Central memory CD8-positive, alpha-beta T cell (primary cell): Measurements from ENCODE around the gene PLIN3.
"Not testable (repeated sequence)": the region's sequence is repeated elsewhere in the genome, so short reads cannot be mapped to it uniquely, and the experiment has no call there.

Experiments
- ATAC-seq: fragments of 150-1000 bp; cut with Tn5 transposase; replicated peaks from 2 replicates; pipeline ENCODE4 v1.10.0; 2022; ENCODE audit warnings: mild to moderate bottlenecking, moderate FRiP score, moderate number of reproducible peaks; ENCODE audit not compliant: poor library complexity, severe bottlenecking; ENCODE audit errors: extremely low read depth
- DNase-seq, 2 donors: peaks; one replicate each; pipeline ENCODE4 v3.0.0; 2021; ENCODE audit warnings: low spot score in 2 of 2
- H3K27ac Mint-ChIP-seq: one replicate; pipeline ENCODE4 v1.8.0; 2022; ENCODE audit warnings: low read depth, mild to moderate bottlenecking, moderate library complexity, mixed read lengths
- H3K27me3 Mint-ChIP-seq: one replicate; pipeline ENCODE4 v1.8.0; 2022; ENCODE audit warnings: mixed read lengths
- H3K36me3 Mint-ChIP-seq: one replicate; pipeline ENCODE4 v1.8.0; 2022; ENCODE audit warnings: mild to moderate bottlenecking, moderate library complexity, mixed read lengths; ENCODE audit not compliant: insufficient read depth
- H3K4me1 Mint-ChIP-seq: one replicate; pipeline ENCODE4 v1.8.0; 2022; ENCODE audit warnings: mixed read lengths
- H3K4me3 Mint-ChIP-seq: one replicate; pipeline ENCODE4 v1.8.0; 2022; ENCODE audit warnings: mild to moderate bottlenecking, moderate library complexity, mixed read lengths
- H3K9me3 Mint-ChIP-seq: one replicate; pipeline ENCODE4 v1.8.0; 2022; ENCODE audit warnings: mixed read lengths

Gene PLIN3

DNA sequence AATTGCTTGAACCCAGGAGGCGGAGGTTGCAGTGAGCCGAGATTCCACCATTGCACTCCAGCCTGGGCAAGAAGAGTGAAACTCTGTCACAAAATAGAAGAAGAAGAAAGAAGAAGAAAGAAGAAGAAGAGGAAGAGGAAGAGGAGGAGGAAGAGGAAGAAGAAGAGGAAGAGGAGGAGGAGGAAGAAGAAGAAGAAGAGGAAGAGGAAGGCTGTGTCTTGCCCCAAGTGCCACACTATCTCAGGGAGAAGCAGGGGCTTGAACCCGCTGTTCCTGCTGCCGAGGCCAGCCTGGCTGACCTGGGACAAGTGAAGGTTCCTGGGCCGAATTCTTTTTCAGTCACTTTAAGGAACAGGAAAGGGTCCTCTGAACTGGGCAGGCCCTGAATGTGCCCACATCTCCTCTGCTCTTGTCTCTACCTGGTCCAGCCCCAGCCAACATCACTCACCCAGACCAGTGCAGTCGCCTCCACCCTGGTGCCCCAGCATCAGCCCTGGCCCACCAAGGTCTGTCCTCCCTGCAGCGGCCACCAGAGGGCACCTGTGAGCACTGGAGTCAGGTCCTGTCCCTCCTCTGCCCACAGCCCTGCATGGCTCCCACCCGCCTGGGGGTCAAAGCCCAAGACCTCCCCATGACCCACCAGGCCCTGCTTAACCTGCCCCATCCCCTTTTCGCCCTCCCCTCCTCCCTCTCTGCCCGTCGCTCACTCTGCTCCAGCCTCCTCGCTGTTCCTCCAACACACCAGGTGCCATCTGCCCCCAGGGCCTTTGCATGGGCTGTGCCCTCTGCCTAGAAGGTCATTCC is 55.9 kb downstream of the PLIN3 start:
- Mint-ChIP-seq H3K9me3 (no peaks in the 10 kb centered on the region), H3K4me3 (no peak overlapping the region), H3K36me3 (peaks cover 4% of the 10 kb centered on the region), H3K4me1 (peaks cover 25% of the 10 kb centered on the region), H3K27ac (no peak overlapping the region), H3K27me3 (no peaks in the 10 kb centered on the region)
- peak; percentile 64 for ATAC-seq
- DNase-seq: peak; percentile 76 to 93

DNA sequence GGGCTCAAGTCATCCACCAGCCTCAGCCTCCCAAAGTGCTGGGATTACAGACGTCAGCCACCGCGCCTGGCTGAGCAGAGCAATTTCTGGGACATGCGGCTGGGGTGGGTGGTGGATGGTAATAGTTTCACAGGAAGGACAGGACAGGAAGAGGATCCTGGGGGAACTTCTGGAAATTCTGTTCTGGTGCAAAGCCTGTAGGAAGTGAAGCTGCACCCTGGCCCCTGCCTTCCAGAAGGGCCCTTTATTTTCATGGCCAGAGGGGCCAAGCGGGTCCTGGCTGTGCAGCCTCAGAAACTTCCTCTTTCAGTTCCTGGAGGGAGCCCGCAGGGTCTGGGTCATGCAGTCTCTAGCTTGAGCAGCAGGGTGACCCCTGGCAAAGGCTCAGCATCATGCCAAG is 60.3 kb downstream of the PLIN3 start:
- peaks cover 4% of the 10 kb centered on the region for H3K36me3 Mint-ChIP-seq

DNA sequence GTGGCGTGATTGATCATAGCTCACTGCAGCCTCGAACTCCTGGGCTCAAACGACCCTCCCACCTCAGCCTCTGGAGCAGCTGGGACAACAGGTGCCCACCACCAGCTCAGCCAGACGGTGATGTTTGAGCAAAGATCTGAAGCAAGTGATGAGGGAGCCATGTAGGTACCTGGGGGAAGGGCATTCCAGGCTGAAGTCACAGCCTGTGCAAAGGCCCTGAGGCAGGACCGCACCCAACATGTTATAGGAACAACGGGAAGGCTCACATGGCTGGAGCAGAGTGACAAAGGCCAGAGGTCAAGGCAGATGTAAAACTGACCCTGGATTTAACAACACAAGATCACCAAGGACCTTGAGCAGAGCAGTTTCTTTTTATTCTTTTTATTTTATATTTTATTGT is 61.1 kb downstream of the PLIN3 start:
- no peaks in the 10 kb centered on the region for H3K27me3 Mint-ChIP-seq

More for the DNA sequence above, 60.3 kb downstream of the PLIN3 start:
- DNase-seq (no peak), ATAC-seq (no peak)
- Mint-ChIP-seq H3K4me3 (no peak overlapping the region), H3K27ac (no peak overlapping the region), H3K27me3 (no peaks in the 10 kb centered on the region), H3K9me3 (no peaks in the 10 kb centered on the region), H3K4me1 (peaks cover 14% of the 10 kb centered on the region)

DNA sequence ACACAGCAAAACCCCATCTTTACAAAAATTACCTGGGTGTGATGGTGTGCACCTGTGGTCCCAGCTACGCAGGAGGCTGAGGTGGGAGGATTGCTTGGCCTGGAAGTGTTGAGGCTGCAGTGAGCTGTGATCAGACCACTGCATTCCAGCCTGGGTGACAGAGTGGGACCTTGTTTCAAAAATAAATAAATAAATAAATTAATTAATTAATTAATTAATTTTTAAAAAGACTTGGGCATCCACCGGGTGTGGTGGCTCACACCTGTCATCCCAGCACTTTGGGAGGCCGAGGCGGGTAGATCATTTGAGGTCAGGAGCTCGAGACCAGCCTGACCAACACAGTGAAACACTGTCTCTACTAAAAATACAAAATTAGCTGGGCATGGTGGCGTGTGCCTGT is 62.3 kb downstream of the PLIN3 start:
- DNase-seq, ATAC-seq, H3K27me3 Mint-ChIP-seq, H3K4me1 Mint-ChIP-seq, H3K9me3 Mint-ChIP-seq, H3K36me3 Mint-ChIP-seq, H3K4me3 Mint-ChIP-seq, H3K27ac Mint-ChIP-seq: not testable (repeated sequence)

More for the DNA sequence above, 61.1 kb downstream of the PLIN3 start:
- H3K9me3 Mint-ChIP-seq: no peaks in the 10 kb centered on the region
- no peak overlapping the region for H3K27ac Mint-ChIP-seq
- DNase-seq (no peak), ATAC-seq (no peak)
- peaks cover 4% of the 10 kb centered on the region for H3K36me3 Mint-ChIP-seq
- H3K4me3 Mint-ChIP-seq: no peak overlapping the region
- H3K4me1 Mint-ChIP-seq: peaks cover 7% of the 10 kb centered on the region

DNA sequence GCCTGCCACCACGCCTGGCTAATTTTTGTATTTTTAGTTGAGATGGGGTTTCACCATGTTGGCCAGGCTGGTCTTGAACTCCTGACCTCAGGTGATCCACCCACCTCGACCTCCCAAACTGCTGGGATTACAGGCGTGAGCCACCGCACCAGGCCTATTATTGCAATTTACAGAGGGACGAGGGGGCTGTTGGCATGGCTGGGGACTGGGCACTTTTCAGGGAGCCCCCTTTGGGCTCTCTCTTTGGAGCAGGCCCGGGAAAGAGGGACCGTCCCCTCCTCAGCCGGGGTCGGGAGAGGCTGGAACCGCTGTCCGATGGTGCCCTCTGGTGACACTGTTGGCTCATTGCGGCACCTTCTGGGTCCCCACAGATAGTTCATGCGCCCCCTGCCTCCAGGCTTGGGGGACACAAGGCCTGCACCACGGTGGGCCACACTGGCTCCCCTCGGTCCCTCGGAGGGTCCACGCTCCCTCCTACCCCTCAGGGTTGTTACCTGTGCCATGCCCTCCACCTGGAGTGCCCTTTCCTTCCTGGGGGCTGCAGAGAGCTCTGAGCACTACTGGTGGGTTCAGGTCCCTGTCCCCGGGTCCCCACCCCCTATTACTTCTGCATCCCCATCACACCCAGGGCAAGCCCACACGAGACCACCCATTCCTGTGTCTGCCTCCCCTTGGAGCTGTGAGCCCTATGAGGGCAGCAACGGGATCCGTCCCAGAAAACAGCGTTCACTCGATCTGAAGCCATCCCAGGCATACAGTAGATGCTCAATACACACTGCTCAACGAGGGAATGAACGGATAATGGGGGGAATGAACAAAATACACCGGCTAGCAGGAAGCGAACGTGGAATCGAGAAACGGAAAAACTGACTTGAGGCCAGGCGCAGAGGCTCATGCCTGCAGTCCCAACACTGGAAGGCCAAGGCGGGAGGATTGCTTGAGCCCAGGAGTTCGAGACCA is 63.5 kb downstream of the PLIN3 start:
- Mint-ChIP-seq H3K9me3 (no peaks in the 10 kb centered on the region), H3K27ac (no peak overlapping the region), H3K4me1 (no peaks in the 10 kb centered on the region), H3K27me3 (no peaks in the 10 kb centered on the region), H3K36me3 (peaks cover 7% of the 10 kb centered on the region), H3K4me3 (no peak overlapping the region)
- peak; percentile 54 for ATAC-seq
- DNase-seq: peak; percentile 31 to 43

DNA sequence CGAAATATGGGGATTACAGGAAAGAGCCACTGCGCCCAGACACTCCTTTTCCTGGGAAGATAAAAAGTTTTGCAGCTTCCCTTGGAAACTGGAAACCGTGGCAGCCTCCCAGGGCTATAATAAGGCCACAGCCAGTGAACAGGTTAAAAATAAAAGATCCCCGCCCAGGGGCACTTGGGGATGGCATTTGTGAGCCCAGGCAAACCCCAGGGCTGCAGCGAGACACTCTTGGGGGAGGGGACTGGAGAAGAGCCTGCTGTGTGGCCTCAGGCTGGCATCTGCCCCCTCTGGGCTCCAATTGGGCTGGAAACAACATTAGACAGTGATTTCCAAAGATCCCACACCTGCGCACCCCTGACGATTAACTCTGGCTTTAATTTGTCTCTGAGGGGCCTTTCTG is 64.8 kb downstream of the PLIN3 start:
- no peak overlapping the region for H3K27ac Mint-ChIP-seq
- H3K36me3 Mint-ChIP-seq: peaks cover 17% of the 10 kb centered on the region
- no peaks in the 10 kb centered on the region for H3K9me3 Mint-ChIP-seq
- no peak for DNase-seq
- no peak for ATAC-seq
- H3K27me3 Mint-ChIP-seq: no peaks in the 10 kb centered on the region
- peaks cover 9% of the 10 kb centered on the region for H3K4me1 Mint-ChIP-seq
- no peak overlapping the region for H3K4me3 Mint-ChIP-seq

DNA sequence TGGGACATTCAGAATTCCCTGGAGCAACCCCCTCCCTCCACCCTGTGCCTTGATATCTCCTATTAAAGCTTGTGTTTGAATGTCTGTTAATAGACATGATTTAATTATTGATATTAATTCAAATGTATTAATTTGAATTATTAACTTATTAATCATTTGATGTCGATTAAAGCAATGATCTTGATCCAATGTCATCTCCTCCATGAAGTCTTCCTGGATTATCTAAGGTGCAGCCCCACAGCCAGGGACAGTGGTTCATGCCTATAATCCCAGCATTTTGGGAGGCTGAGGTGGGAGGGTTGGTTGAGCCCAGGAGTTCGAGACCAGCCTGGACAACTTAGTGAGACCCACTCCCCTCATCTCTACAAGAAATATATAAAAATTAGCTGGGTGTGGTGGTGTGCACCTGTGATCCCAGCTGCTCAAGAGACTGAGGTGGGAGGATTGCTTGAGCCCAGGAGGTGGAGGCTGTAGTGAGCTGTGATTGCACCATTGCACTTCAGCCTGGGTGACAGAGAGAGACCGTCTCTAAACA is 66.3 kb downstream of the PLIN3 start:
- H3K27ac Mint-ChIP-seq: no peak overlapping the region
- H3K27me3 Mint-ChIP-seq: no peaks in the 10 kb centered on the region
- no peak for DNase-seq
- H3K4me3 Mint-ChIP-seq: no peak overlapping the region
- H3K9me3 Mint-ChIP-seq: no peaks in the 10 kb centered on the region
- H3K4me1 Mint-ChIP-seq: peaks cover 16% of the 10 kb centered on the region
- peaks cover 30% of the 10 kb centered on the region for H3K36me3 Mint-ChIP-seq
- no peak for ATAC-seq

DNA sequence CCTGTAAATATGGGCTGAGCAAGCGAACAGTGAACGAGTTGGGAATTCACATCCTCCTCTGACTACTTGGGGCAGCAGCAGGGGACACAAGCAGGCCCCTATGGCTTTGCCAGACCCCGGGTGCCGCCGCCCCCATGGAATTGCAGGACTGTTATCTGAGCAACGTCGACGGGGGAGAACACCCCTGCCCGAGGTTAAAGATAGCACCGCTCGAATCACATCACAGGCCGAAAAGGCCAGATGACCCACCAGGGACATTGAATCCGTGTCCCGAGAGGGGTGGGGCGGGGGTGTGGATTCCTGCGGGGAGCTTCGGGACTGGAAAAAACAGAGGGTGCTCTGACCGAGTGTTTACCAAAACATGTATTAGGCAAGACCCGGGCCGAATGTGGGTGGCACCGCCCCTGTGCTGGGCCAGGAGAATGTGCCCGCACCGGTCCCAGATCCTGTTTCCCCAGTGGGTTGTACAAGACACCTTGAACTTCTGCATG is 66.8 kb downstream of the PLIN3 start:
- Mint-ChIP-seq H3K27me3 (no peaks in the 10 kb centered on the region), H3K4me3 (no peak overlapping the region), H3K36me3 (peaks cover 35% of the 10 kb centered on the region), H3K27ac (no peak overlapping the region), H3K4me1 (peaks cover 16% of the 10 kb centered on the region), H3K9me3 (no peaks in the 10 kb centered on the region)
- DNase-seq: no peak
- ATAC-seq: no peak

DNA sequence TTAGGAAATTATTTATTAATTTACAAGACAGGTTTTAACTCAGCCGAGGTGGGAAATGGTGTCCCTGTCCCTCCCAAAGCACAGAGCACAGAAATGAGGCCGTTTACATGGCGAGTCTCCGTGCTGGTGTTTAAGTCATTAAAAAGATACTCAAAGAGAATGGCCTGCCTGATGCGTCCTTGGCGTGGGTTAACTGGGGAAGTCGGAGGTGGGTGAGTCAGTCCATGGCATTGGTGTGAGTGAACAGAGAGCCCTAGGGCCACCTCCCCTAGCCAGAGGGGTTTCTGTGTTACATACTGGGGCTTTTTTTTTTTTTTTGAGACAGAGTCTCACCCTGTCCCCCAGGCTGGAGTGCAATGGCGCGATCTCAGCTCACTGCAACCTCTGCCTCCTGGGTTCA is 72.1 kb downstream of the PLIN3 start:
- Mint-ChIP-seq H3K36me3 (peaks cover 57% of the 10 kb centered on the region), H3K27ac (no peak overlapping the region), H3K27me3 (no peaks in the 10 kb centered on the region), H3K9me3 (no peaks in the 10 kb centered on the region), H3K4me3 (no peak overlapping the region), H3K4me1 (peaks cover 29% of the 10 kb centered on the region)
- DNase-seq (no peak), ATAC-seq (no peak)

DNA sequence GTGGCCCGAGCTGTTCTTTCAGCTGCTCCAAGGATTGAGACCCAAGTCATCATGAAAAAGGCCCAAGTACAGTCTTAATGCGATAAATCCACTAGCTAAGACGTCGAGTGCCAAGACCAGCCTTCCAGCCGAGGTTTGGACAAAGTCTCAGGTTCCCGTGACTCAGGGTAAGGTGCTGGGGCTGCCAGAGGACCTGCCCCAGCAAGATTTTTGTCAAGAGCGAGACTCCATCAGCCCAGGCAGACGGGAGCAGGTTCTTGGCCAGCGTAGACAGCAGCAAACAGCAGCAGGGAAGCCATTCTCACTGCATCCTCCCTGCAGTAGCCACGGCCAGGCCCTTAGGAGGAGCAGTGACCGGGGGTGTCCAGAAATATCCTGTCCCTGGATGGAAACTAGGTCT is 72.5 kb downstream of the PLIN3 start:
- Mint-ChIP-seq H3K27me3 (no peaks in the 10 kb centered on the region), H3K4me1 (peaks cover 29% of the 10 kb centered on the region), H3K9me3 (no peaks in the 10 kb centered on the region), H3K27ac (no peak overlapping the region), H3K4me3 (no peak overlapping the region), H3K36me3 (peaks cover 57% of the 10 kb centered on the region)
- DNase-seq: no peak
- ATAC-seq: no peak

DNA sequence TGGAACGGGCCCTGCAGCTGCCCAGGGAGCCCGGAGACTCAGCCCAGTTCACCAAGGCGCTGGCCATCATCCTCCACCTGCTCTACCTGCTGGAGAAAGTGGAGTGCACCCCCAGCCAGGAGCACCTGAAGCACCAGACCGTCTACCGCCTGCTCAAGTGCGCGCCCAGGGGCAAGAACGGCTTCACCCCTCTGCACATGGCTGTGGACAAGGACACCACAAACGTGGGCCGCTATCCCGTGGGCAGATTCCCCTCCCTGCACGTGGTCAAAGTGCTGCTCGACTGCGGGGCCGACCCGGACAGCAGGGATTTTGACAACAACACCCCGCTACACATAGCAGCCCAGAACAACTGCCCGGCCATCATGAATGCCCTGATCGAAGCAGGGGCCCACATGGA is 74.2 kb downstream of the PLIN3 start:
- ATAC-seq, H3K27me3 Mint-ChIP-seq, DNase-seq, H3K9me3 Mint-ChIP-seq, H3K27ac Mint-ChIP-seq: not testable (repeated sequence)
- peaks cover 23% of the 10 kb centered on the region for H3K4me1 Mint-ChIP-seq
- peaks cover 46% of the 10 kb centered on the region for H3K36me3 Mint-ChIP-seq
- H3K4me3 Mint-ChIP-seq: peak overlapping the region; percentile 71

DNA sequence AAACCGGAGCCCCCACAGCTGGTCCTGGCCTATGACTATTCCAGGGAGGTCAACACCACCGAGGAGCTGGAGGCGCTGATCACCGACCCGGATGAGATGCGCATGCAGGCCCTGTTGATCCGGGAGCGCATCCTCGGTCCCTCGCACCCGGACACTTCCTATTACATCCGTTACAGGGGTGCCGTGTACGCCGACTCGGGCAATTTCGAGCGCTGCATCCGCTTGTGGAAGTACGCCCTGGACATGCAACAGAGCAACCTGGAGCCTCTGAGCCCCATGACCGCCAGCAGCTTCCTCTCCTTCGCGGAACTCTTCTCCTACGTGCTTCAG is 74.6 kb downstream of the PLIN3 start:
- H3K4me1 Mint-ChIP-seq: peaks cover 21% of the 10 kb centered on the region
- peaks cover 44% of the 10 kb centered on the region for H3K36me3 Mint-ChIP-seq
- ATAC-seq, DNase-seq, H3K27ac Mint-ChIP-seq, H3K27me3 Mint-ChIP-seq, H3K9me3 Mint-ChIP-seq: not testable (repeated sequence)
- peak overlapping the region; percentile 71 for H3K4me3 Mint-ChIP-seq
